NCI-H82 (cell line): Measurements from ENCODE around the gene REN.

Source experiments
- DNase-seq: peaks from one replicate; lab custom pipeline; 2025; lab: John Stamatoyannopoulos, UW

Gene REN

GRCh38 chr1:204131978-204132377 is 34.2 kb downstream of the REN start:
- DNase-seq, result no peak

GRCh38 chr1:204130981-204131892 is 34.9 kb downstream of the REN start:
- no peak for DNase-seq

- DNase-seq, result no peak
Measured at GRCh38 chr1:204130178-204130577, 36.0 kb downstream of the REN start.

GRCh38 chr1:204128964-204129896 is 36.9 kb downstream of the REN start:
- DNase-seq, result peak; percentile 90

GRCh38 chr1:204128464-204128963 is 37.6 kb downstream of the REN start:
- DNase-seq, result no peak

- peak; percentile 92 for DNase-seq
Measured at GRCh38 chr1:204127597-204128242, 38.4 kb downstream of the REN start.

- DNase-seq, result no peak
Measured at GRCh38 chr1:204126956-204127355, 39.2 kb downstream of the REN start.

GRCh38 chr1:204126386-204126785 is 39.8 kb downstream of the REN start:
- DNase-seq, result no peak

GRCh38 chr1:204125759-204126351 is 40.3 kb downstream of the REN start:
- DNase-seq, result no peak

GRCh38 chr1:204124639-204125038 is 41.5 kb downstream of the REN start:
- DNase-seq, result no peak

GRCh38 chr1:204123376-204123775 is 42.8 kb downstream of the REN start:
- DNase-seq, result peak; percentile 45

- no peak for DNase-seq
Measured at GRCh38 chr1:204121840-204122555, 44.1 kb downstream of the REN start.

GRCh38 chr1:204116539-204116938 is 49.6 kb downstream of the REN start:
- DNase-seq, result no peak

- DNase-seq, result no peak
Measured at GRCh38 chr1:204115116-204115515, 51.0 kb downstream of the REN start.

GRCh38 chr1:204114606-204115005 is 51.5 kb downstream of the REN start:
- no peak for DNase-seq

GRCh38 chr1:204113896-204114295 is 52.2 kb downstream of the REN start:
- DNase-seq, result no peak

- DNase-seq, result no peak
Measured at GRCh38 chr1:204112876-204113730, 53.0 kb downstream of the REN start.

- no peak for DNase-seq
Measured at GRCh38 chr1:204110894-204111633, 55.1 kb downstream of the REN start.
